Endodermal cell (in vitro differentiated cells): ENCODE data around the gene C1QBP. TPM values are rescaled to one million over a fixed set of nuclear protein-coding genes. Genes with fewer than 3 reads are reported as not detected.

ENCODE experiments used
- DNase-seq: peaks from one replicate; pipeline ENCODE4 v3.0.0-alpha.2; 2017
- H3K27ac ChIP-seq: 2 replicates; pipeline ENCODE4 v1.5.1; 2013; ENCODE audit warnings: mild to moderate bottlenecking, low read depth, low read length, moderate library complexity
- H3K27me3 ChIP-seq: 2 replicates; pipeline ENCODE4 v1.6.1; 2013; ENCODE audit warnings: mild to moderate bottlenecking, low read length, moderate library complexity; ENCODE audit not compliant: insufficient read depth, control insufficient read depth, poor library complexity, severe bottlenecking
- H3K36me3 ChIP-seq: 2 replicates; pipeline ENCODE4 v1.7.0; 2013; ENCODE audit warnings: mild to moderate bottlenecking, low read length, moderate library complexity; ENCODE audit not compliant: control insufficient read depth, insufficient read depth
- H3K4me1 ChIP-seq: one replicate; pipeline ENCODE4 v1.7.0; 2013; ENCODE audit warnings: low read length; ENCODE audit not compliant: control insufficient read depth, insufficient read depth
- H3K4me3 ChIP-seq: 2 replicates; pipeline ENCODE4 v1.5.1; 2013; ENCODE audit warnings: mild to moderate bottlenecking, low read length, moderate library complexity
- H3K9ac ChIP-seq: 2 replicates; pipeline ENCODE4 v1.6.1; 2013; ENCODE audit warnings: mild to moderate bottlenecking, low read length, moderate library complexity; ENCODE audit not compliant: poor library complexity, severe bottlenecking; ENCODE audit errors: extremely low read depth
- H3K9me3 ChIP-seq: 2 replicates; pipeline ENCODE4 v1.6.1; 2013; ENCODE audit warnings: mild to moderate bottlenecking, low read length, moderate library complexity; ENCODE audit not compliant: control insufficient read depth
- H3K27ac Mint-ChIP-seq: 2 replicates; pipeline ENCODE4 v1.8.0; 2020; ENCODE audit warnings: mixed read lengths
- H3K27me3 Mint-ChIP-seq: 2 replicates; pipeline ENCODE4 v1.8.0; 2021; ENCODE audit warnings: mild to moderate bottlenecking, mixed read lengths; ENCODE audit not compliant: insufficient read depth
- H3K36me3 Mint-ChIP-seq: 2 replicates; pipeline ENCODE4 v1.8.0; 2020; ENCODE audit warnings: low read depth, mixed read lengths
- H3K4me1 Mint-ChIP-seq: 2 replicates; pipeline ENCODE4 v1.8.0; 2020; ENCODE audit warnings: mixed read lengths
- H3K4me3 Mint-ChIP-seq: 2 replicates; pipeline ENCODE4 v1.8.0; 2020; ENCODE audit warnings: mild to moderate bottlenecking, moderate library complexity, mixed read lengths
- H3K9me3 Mint-ChIP-seq: 2 replicates; pipeline ENCODE4 v1.8.0; 2020; ENCODE audit warnings: mild to moderate bottlenecking, mixed read lengths
- CTCF ChIP-seq: fragments of 200-600 bp; sonication (generic); conservative IDR thresholded peaks from 2 replicates; pipeline ENCODE4 v1.5.0; 2021; ENCODE audit warnings: antibody characterized with exemption, mild to moderate bottlenecking
- WGBS, 2 experiments: methylation state at CpG; one replicate each; pipeline versions ENCODE4 v1.1.5 to v1.1.7; 2013; ENCODE audit warnings: missing lambda C conversion rate in 2 of 2, mixed read lengths in 1 of 2; ENCODE audit not compliant: insufficient coverage in 1 of 2, insufficient read length in 1 of 2; 5-methylcytosine and 5-hydroxymethylcytosine counted together
- total RNA-seq, 2 donors: library from RNA; stranded (reverse); fragmentation: NEBNext Ultra II Directional in 1 of 2; extraction: Animal tissue kit (Norgen Biotek cat#: 25700) in 1 of 2; gene quantifications; 2 replicates in 1 of 2; 3 replicates in 1 of 2; pipeline ENCODE4 v1.2.1, GENCODE V29; 2021

Gene C1QBP
- total RNA-seq, 2 donors from 2014 or later: 213 to 217 TPM

- 82 to 100% methylated on average over 2 to 6 of the region's 6 CpGs for WGBS, 2 experiments
Measured at GRCh38 chr17:5399767-5400166, 39.2 kb downstream of the C1QBP start.

GRCh38 chr17:5396612-5397011, 42.3 kb downstream of the C1QBP start:
- no peak overlapping the region for H3K27ac Mint-ChIP-seq

More at GRCh38 chr17:5399767-5400166, 39.2 kb downstream of the C1QBP start:
- TF ChIP-seq CTCF: no peak
- Histone ChIP-seq H3K9me3 (no peaks in the 10 kb centered on the region), H3K9ac (no peak overlapping the region), H3K36me3 (peaks cover 77% of the 10 kb centered on the region), H3K4me1 (no peaks in the 10 kb centered on the region), H3K27me3 (no peaks in the 10 kb centered on the region), H3K27ac (no peak overlapping the region), H3K4me3 (no peak overlapping the region)
- Mint-ChIP-seq H3K27ac (no peak overlapping the region), H3K4me1 (no peaks in the 10 kb centered on the region), H3K4me3 (no peak overlapping the region), H3K36me3 (peaks cover 60% of the 10 kb centered on the region), H3K27me3 (no peaks in the 10 kb centered on the region), H3K9me3 (no peaks in the 10 kb centered on the region)
- no peak for DNase-seq

DNA sequence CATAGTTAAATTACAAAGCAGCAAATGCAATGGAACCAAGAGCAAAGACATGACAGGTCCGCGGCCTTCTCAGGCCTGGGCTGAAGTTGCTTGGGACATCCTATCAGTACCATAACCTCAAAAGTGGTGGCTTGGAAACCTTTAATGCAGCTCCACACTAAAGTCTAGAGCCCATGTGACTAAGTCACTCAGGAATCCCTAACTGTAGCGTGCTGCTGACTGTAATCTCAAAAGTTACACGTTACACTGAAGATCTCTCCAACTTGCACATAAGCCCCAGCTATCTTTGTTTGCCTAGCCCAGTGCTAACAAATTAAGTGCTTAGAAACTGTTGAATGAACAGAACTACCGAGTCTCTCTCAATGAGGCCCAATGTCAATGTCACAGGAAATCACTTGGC, 47.3 kb downstream of the C1QBP start:
- H3K4me1 Mint-ChIP-seq: no peaks in the 10 kb centered on the region
- Histone ChIP-seq H3K9ac (no peak overlapping the region), H3K27ac (no peak overlapping the region), H3K27me3 (no peaks in the 10 kb centered on the region), H3K4me3 (no peak overlapping the region), H3K4me1 (no peaks in the 10 kb centered on the region), H3K9me3 (no peaks in the 10 kb centered on the region), H3K36me3 (peaks cover 83% of the 10 kb centered on the region)
- DNase-seq: no peak
- H3K27me3 Mint-ChIP-seq: no peaks in the 10 kb centered on the region
- no peak for TF ChIP-seq CTCF
- H3K9me3 Mint-ChIP-seq: no peaks in the 10 kb centered on the region
- H3K4me3 Mint-ChIP-seq: no peak overlapping the region
- WGBS, 2 experiments: 96 to 97% methylated on average over 5 of the region's 5 CpGs
- H3K27ac Mint-ChIP-seq: no peak overlapping the region
- peaks cover 75% of the 10 kb centered on the region for H3K36me3 Mint-ChIP-seq

More at GRCh38 chr17:5396612-5397011, 42.3 kb downstream of the C1QBP start:
- no peaks in the 10 kb centered on the region for H3K4me1 Mint-ChIP-seq
- no peak for DNase-seq
- no peaks in the 10 kb centered on the region for H3K27me3 Mint-ChIP-seq
- H3K9me3 Mint-ChIP-seq: no peaks in the 10 kb centered on the region
- Histone ChIP-seq H3K27me3 (no peaks in the 10 kb centered on the region), H3K27ac (no peak overlapping the region), H3K9me3 (no peaks in the 10 kb centered on the region), H3K4me1 (no peaks in the 10 kb centered on the region), H3K4me3 (no peak overlapping the region), H3K36me3 (peaks cover 79% of the 10 kb centered on the region), H3K9ac (no peak overlapping the region)
- no peak for TF ChIP-seq CTCF
- H3K4me3 Mint-ChIP-seq: no peak overlapping the region
- WGBS, 2 experiments: no CpG with 5 or more reads among the region's 2 CpGs
- peaks cover 76% of the 10 kb centered on the region for H3K36me3 Mint-ChIP-seq

Other genes starting within 250 kb of the C1QBP start
- 10 to 100 TPM; 13.9 to 15.5 TPM for gene ZNF594, start 247.3 kb downstream of the C1QBP start, total RNA-seq
- gene SCIMP, start 204.3 kb downstream of the C1QBP start, total RNA-seq: not detected
- gene RABEP1, start 156.9 kb downstream of the C1QBP start, total RNA-seq: 10 to 100 TPM; 32.2 to 32.8 TPM
- gene NUP88, start 19.5 kb downstream of the C1QBP start, total RNA-seq: 10 to 100 TPM; 72.2 to 79.0 TPM
- 10 to 100 TPM; 69.3 to 87.8 TPM for gene RPAIN, start 19.0 kb downstream of the C1QBP start, total RNA-seq
- 10 to 100 TPM; 35.0 TPM for gene DHX33, start 29.8 kb upstream of the C1QBP start, total RNA-seq
- 10 to 100 TPM; 68.0 to 75.1 TPM for gene DERL2, start 47.0 kb upstream of the C1QBP start, total RNA-seq
- gene MIS12, start 47.4 kb upstream of the C1QBP start, total RNA-seq: 10 to 100 TPM; 27.1 to 28.9 TPM
- 1 to 10 TPM; 3.6 to 5.4 TPM for gene NLRP1, start 145.4 kb upstream of the C1QBP start, total RNA-seq